Stimulated activated naive CD4-positive, alpha-beta T cell treated with Interleukin-2 at 50 U/mL for 16 hours (primary cell): ENCODE measurements around the gene TMEM163.
"Not testable (repeated sequence)": the region's sequence is repeated elsewhere in the genome, so short reads cannot be mapped to it uniquely, and the experiment has no call there.

Source experiments
- DNase-seq: peaks from one replicate; lab custom pipeline; 2025; lab: John Stamatoyannopoulos, UW

The TMEM163 gene

GRCh38 chr2:134619250-134619649 is 99.5 kb downstream of the TMEM163 start:
- no peak for DNase-seq

GRCh38 chr2:134615480-134615879 is 103.3 kb downstream of the TMEM163 start:
- DNase-seq: not testable (repeated sequence)

GRCh38 chr2:134611316-134611715 is 107.5 kb downstream of the TMEM163 start:
- DNase-seq: no peak

GRCh38 chr2:134610871-134611270 is 107.9 kb downstream of the TMEM163 start:
- DNase-seq: no peak

GRCh38 chr2:134609924-134610513 is 108.8 kb downstream of the TMEM163 start:
- DNase-seq: no peak

GRCh38 chr2:134603966-134604365 is 114.8 kb downstream of the TMEM163 start:
- DNase-seq: no peak

GRCh38 chr2:134602666-134603065 is 116.1 kb downstream of the TMEM163 start:
- DNase-seq: no peak

- no peak for DNase-seq
These were observed 117.5 kb downstream of the TMEM163 start for GRCh38 chr2:134601264-134601663.

- DNase-seq: no peak
These were observed 118.6 kb downstream of the TMEM163 start for GRCh38 chr2:134600208-134600607.

GRCh38 chr2:134599236-134599635 is 119.6 kb downstream of the TMEM163 start:
- no peak for DNase-seq

- no peak for DNase-seq
These were observed 124.4 kb downstream of the TMEM163 start for GRCh38 chr2:134594399-134594798.

GRCh38 chr2:134593519-134593918 is 125.3 kb downstream of the TMEM163 start:
- no peak for DNase-seq

GRCh38 chr2:134592377-134592776 is 126.4 kb downstream of the TMEM163 start:
- DNase-seq: no peak

- no peak for DNase-seq
These were observed 127.3 kb downstream of the TMEM163 start for GRCh38 chr2:134591526-134591925.

GRCh38 chr2:134590679-134591078 is 128.1 kb downstream of the TMEM163 start:
- DNase-seq: no peak

GRCh38 chr2:134589171-134590083 is 129.4 kb downstream of the TMEM163 start:
- not testable (repeated sequence) for DNase-seq

- no peak for DNase-seq
These were observed 130.2 kb downstream of the TMEM163 start for GRCh38 chr2:134588556-134588955.

- no peak for DNase-seq
These were observed 132.4 kb downstream of the TMEM163 start for GRCh38 chr2:134586326-134586965.

GRCh38 chr2:134583997-134584520 is 134.7 kb downstream of the TMEM163 start:
- DNase-seq: no peak

- no peak for DNase-seq
These were observed 135.3 kb downstream of the TMEM163 start for GRCh38 chr2:134583462-134583861.

GRCh38 chr2:134582547-134582899 is 136.3 kb downstream of the TMEM163 start:
- DNase-seq: no peak

GRCh38 chr2:134581877-134582546 is 136.8 kb downstream of the TMEM163 start:
- no peak for DNase-seq
